Measurements from ENCODE around the gene TULP4. TPM values are rescaled to one million over a fixed set of nuclear protein-coding genes. Genes with fewer than 3 reads are reported as not detected.
"Not testable (repeated sequence)": the region's sequence is repeated elsewhere in the genome, so short reads cannot be mapped to it uniquely, and the experiment has no call there.

The TULP4 gene
- total RNA-seq, 1 experiment from 2014 or later = 62.1 TPM

DNA sequence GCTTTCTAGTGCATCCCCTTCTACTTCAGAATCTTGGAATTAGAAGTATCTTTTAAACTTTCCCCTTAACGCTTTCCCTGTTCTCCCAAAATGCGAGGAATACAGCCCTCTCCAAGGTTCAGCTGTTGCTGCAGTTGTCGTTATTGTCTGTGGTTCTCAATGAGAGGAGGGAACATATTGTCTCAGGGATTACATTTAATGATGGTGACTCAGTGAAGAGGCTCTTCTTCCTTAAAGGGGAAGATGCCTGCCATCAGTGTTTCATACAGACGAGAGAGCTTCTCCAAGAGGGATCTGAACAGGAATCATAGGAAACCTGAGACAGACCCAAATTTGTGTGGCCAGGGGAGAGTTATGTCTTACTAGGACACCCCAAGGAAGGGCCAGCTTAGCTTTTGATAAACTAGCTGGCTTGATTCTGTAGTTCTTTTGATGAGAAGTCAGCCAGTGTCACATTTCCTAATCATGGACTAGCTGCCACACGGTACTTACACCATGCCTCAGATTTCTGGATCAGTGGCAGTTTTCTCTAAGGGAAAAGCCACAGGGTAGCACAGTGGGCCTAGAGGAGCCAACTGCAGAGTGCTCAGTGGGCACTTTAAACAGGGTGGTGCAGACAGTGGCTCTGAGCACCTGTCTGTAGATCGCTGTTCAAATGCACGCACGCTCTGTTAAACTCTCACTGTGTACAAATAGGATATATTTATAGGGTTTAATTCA lies 187.9 kb downstream of the TULP4 start:
- DNase-seq (ENCODE audit: low read depth) = peak; percentile 60

DNA sequence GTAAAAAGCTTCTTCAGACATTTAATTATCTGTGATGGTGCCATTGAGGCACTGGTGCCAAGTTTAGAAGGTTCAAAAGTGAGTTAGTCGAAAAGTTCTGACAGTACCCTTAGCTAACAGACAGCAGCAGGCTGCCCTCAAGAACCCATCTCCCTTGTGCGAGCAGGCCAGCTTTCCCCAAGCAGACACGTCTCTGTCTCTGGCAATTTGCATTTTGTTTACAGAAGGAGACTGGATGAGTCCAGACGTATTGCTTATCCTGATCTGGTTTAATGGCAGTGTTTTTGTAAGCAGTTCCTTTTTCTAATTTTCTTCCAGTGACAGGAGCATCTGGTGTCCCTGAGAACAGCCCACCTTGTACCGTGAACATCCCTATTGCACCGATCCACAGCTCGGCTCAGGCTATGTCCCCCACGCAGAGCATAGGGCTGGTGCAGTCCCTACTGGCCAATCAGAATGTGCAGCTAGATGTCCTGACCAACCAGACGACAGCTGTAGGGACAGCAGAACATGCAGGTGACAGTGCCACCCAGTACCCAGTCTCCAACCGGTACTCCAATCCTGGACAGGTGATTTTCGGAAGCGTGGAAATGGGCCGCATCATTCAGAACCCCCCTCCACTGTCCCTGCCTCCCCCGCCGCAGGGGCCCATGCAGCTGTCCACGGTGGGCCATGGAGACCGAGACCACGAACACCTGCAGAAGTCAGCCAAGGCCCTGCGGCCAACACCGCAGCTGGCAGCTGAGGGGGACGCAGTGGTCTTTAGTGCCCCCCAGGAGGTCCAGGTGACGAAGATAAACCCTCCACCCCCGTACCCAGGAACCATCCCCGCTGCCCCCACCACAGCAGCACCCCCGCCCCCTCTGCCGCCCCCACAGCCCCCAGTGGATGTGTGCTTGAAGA lies 189.3 kb downstream of the TULP4 start:
- DNase-seq (ENCODE audit: low read depth) = no peak

DNA sequence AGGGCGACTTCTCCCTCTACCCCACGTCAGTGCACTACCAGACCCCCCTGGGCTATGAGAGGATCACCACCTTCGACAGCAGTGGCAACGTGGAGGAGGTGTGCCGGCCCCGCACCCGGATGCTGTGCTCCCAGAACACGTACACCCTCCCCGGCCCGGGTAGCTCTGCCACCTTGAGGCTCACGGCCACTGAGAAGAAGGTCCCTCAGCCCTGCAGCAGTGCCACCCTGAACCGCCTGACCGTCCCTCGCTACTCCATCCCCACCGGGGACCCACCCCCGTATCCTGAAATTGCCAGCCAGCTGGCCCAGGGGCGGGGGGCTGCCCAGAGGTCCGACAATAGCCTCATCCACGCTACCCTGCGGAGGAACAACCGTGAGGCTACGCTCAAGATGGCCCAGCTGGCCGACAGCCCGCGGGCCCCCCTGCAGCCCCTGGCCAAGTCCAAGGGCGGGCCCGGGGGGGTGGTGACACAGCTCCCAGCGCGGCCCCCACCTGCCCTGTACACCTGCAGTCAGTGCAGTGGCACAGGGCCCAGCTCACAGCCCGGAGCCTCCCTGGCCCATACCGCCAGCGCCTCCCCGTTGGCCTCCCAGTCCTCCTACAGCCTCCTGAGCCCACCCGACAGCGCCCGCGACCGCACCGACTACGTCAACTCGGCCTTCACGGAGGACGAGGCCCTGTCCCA lies 190.1 kb downstream of the TULP4 start:
- no peak for DNase-seq (ENCODE audit: low read depth)

DNA sequence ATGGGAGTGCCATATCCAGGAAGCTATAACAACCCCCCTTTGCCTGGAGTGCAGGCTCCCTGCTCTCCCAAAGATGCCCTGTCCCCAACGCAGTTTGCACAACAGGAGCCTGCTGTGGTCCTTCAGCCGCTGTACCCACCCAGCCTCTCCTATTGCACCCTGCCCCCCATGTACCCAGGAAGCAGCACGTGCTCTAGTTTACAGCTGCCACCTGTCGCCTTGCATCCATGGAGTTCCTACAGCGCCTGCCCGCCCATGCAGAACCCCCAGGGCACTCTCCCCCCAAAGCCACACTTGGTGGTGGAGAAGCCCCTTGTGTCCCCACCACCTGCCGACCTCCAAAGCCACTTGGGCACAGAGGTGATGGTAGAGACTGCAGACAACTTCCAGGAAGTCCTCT lies 191.0 kb downstream of the TULP4 start:
- DNase-seq (ENCODE audit: low read depth) = no peak

DNA sequence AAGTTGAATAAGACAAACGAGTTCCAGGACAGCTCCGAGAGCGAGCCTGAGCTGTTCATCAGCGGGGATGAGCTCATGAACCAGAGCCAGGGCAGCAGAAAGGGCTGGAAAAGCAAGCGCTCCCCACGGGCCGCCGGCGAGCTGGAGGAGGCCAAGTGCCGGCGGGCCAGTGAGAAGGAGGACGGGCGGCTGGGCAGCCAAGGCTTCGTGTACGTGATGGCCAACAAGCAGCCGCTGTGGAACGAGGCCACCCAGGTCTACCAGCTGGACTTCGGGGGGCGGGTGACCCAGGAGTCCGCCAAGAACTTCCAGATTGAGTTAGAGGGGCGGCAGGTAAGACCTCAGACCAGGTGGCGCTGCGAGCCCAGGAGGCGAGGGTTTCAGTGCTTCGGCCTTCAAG lies 191.6 kb downstream of the TULP4 start:
- no peak for DNase-seq (ENCODE audit: low read depth)

DNA sequence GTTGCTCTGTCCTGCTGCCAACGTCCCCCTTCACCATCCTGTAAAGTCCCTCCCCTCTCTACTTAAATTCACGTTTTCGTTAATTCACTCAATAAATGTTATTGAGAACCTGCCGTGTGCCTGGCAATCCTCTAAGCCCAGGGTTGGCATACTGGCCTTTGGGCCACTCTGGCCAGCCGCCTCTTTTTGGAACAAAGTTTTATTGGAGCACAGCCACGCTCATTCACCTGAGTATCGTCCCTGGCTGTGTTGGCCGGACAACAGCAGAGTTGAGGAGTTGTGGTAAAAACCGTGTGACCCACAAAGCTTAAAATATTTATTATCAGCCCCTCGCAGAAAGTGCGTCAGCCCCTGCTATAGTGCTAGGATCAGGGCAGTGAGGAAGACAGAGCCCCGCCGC lies 192.9 kb downstream of the TULP4 start:
- DNase-seq (ENCODE audit: low read depth) = no peak

DNA sequence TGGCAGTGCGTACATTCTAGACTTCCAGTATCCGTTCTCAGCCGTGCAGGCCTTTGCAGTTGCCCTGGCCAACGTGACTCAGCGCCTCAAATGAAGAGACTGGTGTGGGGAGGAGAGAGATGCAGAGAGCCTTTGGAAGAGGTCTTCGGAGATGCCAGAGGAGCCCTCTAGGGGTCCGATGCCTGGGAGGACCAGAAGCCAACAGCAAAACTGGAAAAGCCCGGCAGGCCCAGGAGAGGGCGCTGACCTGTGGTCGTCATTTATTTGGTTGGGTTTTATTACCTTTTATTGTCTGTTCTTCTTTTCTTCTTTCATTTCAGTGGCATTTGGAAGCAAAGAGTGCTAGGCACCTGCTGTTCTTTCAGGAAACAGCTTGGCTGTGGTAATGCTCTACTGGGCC lies 194.3 kb downstream of the TULP4 start:
- DNase-seq (ENCODE audit: low read depth) = no peak

DNA sequence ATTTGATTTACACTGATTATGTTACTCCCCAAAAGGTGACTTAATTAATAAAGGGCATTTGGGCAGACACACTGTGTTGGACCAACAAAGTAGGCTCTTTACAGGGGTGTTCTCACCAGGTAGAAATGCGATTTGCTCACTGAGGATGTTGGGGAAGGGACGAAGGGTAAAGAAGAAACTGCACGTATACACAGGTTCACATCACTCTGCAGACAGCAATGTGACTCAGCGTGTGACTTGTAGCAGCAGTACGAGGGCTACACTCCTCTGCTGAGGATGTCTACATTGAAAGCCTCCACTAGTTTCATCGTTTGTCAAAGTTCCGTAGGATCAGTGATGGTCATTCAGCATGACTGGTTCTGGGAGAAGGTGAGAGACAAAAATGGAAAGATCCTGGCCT lies 194.9 kb downstream of the TULP4 start:
- DNase-seq (ENCODE audit: low read depth) = no peak

DNA sequence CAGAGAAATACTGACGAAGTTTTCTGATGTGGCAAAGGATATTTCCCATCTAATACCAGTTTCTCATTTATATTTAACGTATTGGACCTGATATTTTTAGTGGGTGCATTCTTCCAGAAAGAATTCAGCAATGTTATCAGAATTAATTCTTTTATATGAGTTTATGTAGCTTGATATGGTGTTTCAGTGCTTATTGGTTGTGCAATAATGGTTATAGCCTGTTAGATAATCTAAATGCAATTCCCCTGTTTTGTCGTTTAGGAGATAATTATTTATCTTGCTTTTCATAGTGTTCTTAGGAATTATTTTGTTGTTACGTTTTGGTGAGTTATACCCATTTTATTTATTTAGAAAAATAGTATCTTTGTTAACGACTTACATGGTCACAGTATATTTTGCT lies 196.2 kb downstream of the TULP4 start:
- DNase-seq (ENCODE audit: low read depth) = no peak

DNA sequence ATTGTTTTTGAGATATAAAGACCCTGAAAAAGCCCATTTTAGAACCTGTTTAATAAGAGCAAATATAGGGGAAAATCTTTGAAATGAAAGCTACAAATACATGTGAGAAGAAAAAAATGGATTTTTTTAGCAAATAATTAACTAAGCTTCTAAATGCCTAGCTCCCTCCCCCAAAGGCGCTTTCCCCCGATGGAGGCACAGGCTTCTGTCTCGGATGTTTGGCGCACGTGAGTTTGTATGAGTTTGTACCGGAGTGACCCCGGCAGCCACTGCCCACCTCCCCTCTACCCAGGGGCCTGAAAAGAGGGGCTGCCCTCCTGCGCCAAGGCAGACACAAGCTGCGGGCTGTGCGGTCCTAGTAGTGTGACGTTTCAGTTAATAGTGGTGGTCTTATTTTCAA lies 197.2 kb downstream of the TULP4 start:
- no peak for DNase-seq (ENCODE audit: low read depth)

DNA sequence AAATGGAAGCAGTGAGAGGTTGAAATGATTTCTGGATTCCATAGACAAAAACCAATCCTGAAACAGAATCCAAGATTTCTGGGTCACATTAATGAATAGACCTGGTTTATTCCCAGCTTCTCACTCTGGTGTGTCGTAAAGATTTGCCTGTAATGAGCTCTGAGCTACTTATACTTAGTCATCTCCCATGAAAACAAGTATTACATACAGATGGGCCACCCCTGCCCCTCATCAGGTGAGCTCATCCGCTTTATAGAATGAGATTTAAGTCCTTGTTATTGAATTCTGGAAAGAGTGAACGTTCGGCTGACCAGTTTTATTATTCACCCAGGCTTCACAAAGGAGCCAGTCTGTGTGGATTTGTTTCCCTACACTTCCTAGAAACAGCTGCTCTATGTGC lies 200.5 kb downstream of the TULP4 start:
- DNase-seq (ENCODE audit: low read depth) = no peak

DNA sequence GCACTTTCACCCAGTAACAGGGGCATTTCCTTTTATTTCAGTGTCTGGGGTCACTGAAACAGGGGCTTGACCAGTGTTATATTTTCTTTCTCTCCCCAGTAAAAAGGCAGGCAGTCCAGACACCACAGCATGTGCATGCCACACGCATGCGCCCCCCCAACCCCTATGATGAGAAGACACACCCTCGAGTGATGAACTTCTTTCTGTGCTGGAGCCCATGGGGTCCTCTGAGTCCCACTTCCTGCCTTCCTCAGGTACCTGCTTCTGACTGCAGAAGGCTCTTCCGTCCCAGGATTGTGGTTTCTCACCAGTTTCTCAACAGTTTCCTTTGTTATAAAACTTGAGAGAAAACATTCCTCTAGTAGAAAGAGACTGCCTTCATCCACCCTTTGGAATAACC lies 201.9 kb downstream of the TULP4 start:
- DNase-seq (ENCODE audit: low read depth) = no peak

DNA sequence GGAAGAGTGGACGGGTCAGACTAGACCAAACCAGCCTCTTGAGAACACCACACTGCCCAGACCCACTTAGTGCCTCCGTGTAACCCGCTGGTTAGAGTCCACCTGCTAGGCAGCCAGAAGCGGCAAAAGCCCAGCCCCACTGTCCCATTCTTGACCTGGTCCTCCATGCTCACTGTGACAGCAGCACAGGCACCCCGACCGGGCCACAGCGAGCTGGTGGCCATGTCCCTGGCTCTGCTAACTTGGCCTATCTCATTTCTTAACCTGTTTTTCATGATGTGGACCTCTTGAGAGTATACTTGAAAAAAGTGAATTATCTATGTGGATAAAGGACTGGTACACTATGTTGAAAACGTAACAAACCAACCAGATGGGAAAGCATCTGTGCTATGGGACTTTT lies 202.7 kb downstream of the TULP4 start:
- no peak for DNase-seq (ENCODE audit: low read depth)

DNA sequence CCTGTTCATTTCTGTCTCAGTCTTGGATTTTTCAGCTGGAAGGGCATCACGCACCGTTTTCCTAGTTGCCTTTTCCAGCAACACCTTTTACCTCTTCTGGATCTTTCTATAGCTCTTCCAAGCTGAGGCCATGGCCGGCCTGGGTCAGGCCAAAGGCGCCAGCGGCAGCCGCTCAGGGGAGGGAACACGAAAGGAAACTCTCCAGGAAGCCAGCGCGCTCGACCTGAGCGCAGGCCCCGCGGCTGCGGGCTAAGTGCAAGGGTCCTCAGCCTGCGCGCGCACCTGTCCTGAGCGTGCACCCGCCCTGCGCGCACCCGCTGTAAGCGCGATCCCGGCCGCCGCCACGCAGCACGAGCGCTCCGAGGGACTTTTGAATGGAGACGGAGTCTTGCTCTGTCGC lies 203.8 kb downstream of the TULP4 start:
- DNase-seq (ENCODE audit: low read depth) = no peak

DNA sequence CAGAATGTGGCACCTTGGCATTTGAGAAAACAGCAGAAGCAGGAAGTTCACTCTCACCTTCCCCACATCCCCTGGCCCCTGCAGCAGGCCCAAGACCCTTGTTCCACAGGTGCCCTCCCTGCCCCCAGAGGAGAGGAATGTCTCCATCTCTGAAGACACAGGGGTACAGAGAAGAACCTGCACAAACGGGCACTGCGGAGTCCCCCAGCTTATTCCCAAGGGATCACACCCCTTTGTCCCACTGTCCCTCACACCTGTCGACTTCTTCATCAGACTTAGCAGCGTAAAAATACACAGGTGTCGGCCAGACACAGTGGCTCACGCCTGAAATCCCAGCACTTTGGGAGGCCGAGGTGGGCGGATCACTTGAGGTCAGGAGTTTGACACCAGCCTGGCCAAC lies 204.8 kb downstream of the TULP4 start:
- no peak for DNase-seq (ENCODE audit: low read depth)

DNA sequence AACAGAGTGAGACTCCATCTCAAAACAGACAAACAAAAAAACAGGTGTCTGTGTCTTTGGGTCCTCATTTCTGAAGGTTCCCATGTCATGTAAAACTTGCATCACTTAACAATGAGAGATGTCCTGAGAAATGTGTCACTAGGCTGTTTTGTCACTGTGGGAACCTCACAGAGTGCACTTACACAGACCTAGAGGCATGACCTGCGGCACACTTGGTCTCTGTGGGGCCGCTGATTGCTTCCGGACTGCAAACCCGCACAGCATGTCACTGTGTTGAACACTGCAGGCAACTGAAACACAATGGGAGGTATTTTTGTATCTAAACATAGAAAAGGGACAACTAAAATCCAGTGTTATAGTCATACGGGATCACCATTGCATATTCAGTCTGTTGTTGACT lies 205.3 kb downstream of the TULP4 start:
- peak; percentile 65 for DNase-seq (ENCODE audit: low read depth)

DNA sequence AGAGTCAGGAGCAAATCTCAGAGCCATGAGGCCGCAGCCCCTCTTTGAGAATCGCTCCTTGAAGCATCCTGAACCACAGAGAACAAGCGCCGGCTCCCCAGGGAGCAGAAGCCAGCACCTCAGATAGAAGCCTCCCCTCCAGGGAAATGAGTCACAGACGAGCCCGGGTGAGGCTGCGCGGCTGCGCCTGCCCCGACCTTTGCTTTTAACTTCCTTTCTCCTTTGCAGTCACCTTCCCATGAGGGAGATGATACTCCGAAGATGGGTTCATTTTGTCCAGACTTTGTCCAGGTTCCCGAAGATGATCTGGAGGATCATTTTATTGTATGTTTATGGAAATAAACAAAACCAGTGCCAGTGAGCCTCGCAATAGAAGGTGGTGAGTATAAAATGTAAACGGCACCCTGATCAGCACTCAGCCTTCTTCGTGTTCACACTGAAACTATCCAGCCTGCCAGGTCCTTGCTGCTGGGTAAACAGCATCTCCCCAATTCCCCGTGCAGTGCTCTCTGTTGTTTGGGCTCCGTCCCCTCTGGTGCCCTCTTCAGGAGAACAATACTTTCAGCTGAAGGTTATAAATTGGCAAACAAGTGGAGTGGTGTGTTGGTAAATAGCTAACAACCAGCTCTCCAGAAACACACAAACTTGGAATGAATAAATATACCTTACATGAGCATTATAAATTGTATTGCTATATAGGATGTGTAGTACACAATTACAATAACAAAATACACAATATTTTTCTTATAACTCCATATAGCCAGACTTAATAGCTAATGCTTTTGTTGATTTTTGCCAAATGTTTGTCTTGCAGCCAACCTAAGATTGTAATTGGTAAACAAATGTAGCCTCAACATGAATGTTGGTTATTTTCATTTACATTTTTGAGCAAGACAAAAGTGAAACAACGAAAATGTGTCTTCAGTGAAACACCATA lies 206.2 kb downstream of the TULP4 start:
- peak; percentile 93 for DNase-seq (ENCODE audit: low read depth)

DNA sequence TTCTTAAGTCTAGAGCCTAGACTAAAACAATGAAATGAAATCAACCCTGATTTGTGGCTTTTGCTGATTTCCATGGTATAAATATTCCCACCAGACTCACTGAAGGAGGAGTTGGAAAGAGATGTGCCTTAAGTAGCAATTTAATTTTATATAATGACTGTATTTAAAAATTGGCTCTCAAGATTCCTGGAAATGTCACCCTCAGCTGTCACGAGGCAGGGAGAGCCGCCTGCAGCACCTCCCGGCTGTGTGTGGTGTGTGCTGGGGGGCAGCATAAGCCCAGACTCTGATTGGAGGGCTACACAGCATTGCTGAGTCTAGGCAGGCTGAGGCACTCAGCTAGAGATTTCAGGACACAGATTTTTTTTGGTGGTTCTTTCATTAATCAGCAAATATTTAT lies 207.0 kb downstream of the TULP4 start:
- DNase-seq (ENCODE audit: low read depth) = no peak

DNA sequence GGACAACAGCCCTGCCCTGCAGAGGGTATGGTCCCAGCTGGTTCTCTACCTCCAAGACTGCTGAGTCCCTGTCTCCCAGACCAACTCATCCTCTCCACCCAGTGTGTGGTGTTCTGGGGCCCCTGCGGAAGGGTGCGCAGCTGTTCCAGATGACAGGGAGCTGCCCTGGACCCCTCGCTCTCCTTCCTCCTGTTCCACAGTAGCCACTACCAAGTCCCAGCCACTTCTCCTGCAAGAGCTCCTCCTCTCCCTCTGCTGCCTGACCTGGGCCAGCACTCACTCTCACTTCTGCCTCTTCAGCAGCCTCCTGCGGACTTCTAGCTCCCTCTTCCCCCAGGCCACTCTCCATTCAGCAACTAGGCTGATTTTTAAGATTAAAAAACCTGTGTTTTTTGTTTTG lies 207.5 kb downstream of the TULP4 start:
- DNase-seq (ENCODE audit: low read depth) = no peak

DNA sequence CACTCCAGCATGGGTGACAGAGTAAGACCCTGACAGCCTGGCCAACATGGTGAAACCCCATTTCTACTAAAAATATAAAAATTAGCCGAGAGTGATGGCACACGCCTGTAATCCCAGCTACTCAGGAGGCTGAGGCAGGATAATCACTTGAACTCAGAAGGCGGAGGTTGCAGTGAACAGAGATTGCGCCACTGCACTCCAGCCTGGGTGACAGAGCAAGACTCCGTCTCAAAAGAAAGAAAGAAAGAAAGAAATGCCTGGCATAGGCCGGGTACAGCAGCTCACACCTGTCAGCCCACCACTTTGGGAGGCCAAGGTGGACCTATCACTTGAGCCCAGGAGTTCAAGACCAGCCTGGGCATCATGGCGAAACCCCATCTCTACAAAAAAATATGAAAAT lies 208.7 kb downstream of the TULP4 start:
- not testable (repeated sequence) for DNase-seq (ENCODE audit: low read depth)

DNA sequence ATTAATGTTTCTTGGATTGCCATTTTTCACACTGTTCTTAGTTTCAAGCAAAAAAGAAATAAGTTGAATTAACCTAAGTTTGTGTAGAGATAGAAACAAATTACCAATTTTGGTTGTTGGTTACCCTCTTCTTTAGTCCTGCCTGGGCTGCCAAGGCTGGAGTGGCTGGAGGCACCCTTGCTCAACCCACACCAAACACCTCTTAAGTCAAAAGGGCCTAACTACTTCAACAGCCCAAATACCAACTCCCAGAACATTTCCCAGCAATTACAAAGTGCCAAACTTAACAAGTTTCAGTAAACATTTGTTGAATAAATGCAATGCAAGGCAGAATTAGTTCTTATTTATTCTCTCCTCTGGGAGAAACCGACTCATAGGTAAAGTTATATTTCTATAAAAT lies 209.5 kb downstream of the TULP4 start:
- no peak for DNase-seq (ENCODE audit: low read depth)

DNA sequence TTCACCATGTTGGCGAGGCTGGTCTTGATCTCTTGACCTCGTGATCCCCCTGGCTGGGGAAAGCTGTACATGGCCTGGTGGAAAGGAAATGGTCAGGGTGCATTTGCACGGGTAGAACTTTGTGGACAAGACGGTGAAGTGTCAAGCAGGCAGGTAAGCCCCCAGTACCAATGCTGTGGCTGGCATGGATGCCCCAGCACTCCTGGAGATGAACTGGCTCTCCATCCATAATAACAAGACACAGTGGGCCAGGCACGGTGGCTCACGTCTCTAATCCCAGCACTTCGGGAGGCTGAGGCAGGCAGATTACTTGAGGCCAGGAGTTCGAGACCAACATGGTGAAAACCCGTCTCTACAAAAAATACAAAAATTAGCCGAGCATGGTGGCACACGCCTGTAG lies 210.4 kb downstream of the TULP4 start:
- DNase-seq (ENCODE audit: low read depth) = no peak
